ENCODE results near the gene TEP1.

DNA sequence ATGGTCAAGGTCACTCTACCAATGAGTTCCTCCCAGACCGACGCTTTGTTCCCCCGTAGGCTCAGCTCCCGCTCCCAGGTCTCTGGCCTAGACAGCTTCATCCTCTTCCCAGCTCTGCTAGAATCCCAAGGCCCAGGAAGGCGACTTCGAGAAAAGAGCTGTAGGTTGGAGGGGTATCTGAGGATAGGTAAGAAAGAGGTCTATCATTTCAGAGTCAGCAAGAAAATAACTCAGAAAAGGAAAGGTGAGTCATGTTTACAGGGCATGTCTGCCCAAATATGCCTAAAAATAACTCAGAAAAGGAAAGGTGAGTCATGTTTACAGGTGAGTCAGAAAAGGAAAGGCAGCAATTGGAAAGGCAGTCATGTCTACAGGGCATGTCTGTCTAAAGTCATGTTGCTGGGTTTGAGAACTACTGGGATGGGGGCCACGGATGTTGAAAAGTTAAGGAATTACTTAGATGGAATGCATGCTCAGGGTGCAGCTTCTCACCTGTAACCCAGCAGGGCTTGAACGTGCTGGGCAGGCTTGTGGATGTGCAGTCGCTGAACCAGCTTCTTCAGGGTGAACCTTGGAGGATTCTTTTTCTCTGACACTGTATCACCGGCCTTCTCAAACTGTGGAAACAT, 12.2 kb downstream of the TEP1 start:
- no peak for TF ChIP-seq CTCF (conservative IDR thresholded peaks at IDR 0.05)
- TF ChIP-seq ZFX (IDR thresholded peaks at IDR 0.05), result no peak

All from C4-2B (cell line).